ENCODE measurements around the gene PRKCE. TPM values are rescaled to one million over a fixed set of nuclear protein-coding genes. Genes with fewer than 3 reads are reported as not detected.

The PRKCE gene
- total RNA-seq, 4 donors from 2014 or later, result 20.0 to 29.7 (median 25.2) TPM

DNA sequence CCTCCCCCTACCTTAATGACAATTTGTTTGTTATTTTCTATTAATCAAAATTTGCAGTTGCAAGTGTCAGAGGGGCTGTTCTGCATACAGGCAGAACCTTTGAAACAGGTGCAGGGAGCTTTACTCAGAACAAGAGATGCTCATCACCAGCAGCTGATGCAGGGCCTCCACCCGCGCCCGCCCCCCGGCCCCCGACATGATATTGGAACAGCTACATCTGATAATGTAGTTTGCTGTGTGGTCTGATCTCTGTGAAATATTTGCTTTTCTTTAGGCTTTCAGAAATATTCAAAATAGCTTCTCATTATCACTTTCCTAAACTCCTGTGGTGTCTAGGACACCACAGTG, 130.0 kb downstream of the PRKCE start:
- DNase-seq, result no peak
- no peaks in the 10 kb centered on the region for H3K4me1 ChIP-seq
- TF ChIP-seq, protein P1, sequence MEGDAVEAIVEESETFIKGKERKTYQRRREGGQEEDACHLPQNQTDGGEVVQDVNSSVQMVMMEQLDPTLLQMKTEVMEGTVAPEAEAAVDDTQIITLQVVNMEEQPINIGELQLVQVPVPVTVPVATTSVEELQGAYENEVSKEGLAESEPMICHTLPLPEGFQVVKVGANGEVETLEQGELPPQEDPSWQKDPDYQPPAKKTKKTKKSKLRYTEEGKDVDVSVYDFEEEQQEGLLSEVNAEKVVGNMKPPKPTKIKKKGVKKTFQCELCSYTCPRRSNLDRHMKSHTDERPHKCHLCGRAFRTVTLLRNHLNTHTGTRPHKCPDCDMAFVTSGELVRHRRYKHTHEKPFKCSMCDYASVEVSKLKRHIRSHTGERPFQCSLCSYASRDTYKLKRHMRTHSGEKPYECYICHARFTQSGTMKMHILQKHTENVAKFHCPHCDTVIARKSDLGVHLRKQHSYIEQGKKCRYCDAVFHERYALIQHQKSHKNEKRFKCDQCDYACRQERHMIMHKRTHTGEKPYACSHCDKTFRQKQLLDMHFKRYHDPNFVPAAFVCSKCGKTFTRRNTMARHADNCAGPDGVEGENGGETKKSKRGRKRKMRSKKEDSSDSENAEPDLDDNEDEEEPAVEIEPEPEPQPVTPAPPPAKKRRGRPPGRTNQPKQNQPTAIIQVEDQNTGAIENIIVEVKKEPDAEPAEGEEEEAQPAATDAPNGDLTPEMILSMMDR (IDR thresholded peaks at IDR 0.05), result no peak
- TF ChIP-seq POLR2A (IDR thresholded peaks at IDR 0.05), result no peak

DNA sequence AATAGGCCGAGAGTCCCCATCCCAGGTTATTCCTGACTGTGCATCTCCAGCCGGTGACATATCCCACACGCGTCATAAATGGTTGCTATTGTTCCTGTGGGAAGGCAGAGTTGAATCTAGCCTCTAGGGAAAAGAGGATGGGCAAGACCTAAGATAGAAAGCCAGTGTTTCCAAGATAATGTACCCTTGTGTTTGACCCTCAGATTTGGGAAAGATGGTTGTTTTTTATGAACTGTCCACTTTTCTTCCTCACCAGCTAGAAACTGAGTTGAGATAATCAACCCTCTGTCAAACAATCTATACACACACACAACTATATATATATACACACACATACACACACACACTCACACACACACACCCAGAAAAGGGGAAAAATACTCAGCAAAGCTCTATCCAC, 131.0 kb downstream of the PRKCE start:
- no peak overlapping the region for H3K27ac ChIP-seq

More for the DNA sequence above, 130.0 kb downstream of the PRKCE start:
- Histone ChIP-seq H3K27ac (no peak overlapping the region), H3K27me3 (no peaks in the 10 kb centered on the region), H3K36me3 (no peaks in the 10 kb centered on the region), H3K9me3 (no peaks in the 10 kb centered on the region), H3K4me3 (no peak overlapping the region)

DNA sequence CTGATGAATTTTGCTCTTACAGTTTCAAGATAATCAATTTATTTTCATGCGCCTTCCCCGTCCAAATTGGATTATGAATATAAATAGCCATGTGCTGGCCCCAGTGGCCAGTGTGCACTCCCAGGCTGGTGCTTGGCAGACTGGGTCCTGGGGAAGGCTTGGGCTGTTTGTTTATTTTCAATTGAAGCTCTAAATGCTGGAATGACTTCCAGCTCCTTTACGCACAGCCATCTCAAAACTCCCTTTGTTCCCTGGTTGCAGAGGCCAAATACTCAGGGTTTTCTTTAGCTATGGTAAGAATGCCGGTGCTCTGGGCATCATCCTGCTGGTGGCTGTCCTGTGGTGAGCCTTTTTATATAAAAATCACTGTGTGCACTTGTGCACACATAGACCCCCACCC, 131.5 kb downstream of the PRKCE start:
- H3K27me3 ChIP-seq, result no peaks in the 10 kb centered on the region
- no peak overlapping the region for H3K27ac ChIP-seq
- H3K9me3 ChIP-seq, result no peaks in the 10 kb centered on the region
- no peak for TF ChIP-seq POLR2A (IDR thresholded peaks at IDR 0.05)
- TF ChIP-seq, protein P1 (IDR thresholded peaks at IDR 0.05), result no peak
- DNase-seq, result no peak
- no peaks in the 10 kb centered on the region for H3K4me1 ChIP-seq
- no peaks in the 10 kb centered on the region for H3K36me3 ChIP-seq
- H3K4me3 ChIP-seq, result no peak overlapping the region

More for the DNA sequence above, 131.0 kb downstream of the PRKCE start:
- no peaks in the 10 kb centered on the region for H3K36me3 ChIP-seq
- no peaks in the 10 kb centered on the region for H3K4me1 ChIP-seq
- TF ChIP-seq, protein P1 (IDR thresholded peaks at IDR 0.05), result no peak
- TF ChIP-seq POLR2A (IDR thresholded peaks at IDR 0.05), result no peak
- no peak for DNase-seq
- H3K27me3 ChIP-seq, result no peaks in the 10 kb centered on the region
- no peaks in the 10 kb centered on the region for H3K9me3 ChIP-seq
- no peak overlapping the region for H3K4me3 ChIP-seq

DNA sequence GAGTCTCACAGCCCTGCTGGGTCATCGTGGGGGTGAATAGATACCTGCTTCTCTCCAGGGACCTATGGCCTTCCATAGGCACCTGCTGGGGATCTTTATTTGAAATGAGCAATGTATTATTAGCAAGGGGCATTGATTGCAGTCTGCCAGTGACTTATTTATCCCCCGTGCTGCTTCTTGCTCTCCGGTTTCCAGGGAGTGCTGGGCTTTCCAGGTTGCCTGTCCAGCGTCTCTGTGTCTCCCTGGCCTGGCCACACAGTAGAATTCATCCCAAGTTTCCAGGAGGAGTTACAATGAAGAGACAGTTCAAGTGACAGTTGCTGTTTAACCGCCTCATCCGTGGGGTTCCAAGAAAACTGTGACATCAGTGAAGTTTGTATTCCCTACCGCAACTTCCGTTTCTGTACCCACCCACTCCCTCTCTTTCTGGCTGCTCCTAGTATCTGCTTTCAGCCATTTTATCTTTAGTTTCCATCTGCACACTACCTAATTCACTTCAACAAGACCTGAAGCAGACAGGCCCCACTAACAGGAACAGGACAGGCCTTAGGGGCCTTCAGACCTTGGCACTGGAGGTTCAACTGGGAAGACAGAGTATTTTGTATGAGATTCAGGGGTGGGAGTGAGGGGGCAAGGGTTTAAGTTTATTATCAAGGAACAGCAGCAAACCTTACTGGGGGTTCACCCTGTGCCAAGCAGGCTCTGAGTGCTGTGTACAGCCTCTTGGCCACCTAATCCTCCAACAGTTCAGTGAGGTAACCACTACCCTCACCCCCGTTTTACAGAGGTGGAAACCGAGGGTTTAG, 134.8 kb downstream of the PRKCE start:
- no peak overlapping the region for H3K27ac ChIP-seq
- no peaks in the 10 kb centered on the region for H3K9me3 ChIP-seq
- no peak for DNase-seq
- TF ChIP-seq POLR2A (IDR thresholded peaks at IDR 0.05), result no peak
- TF ChIP-seq, protein P1 (IDR thresholded peaks at IDR 0.05), result no peak
- no peaks in the 10 kb centered on the region for H3K36me3 ChIP-seq
- no peaks in the 10 kb centered on the region for H3K4me1 ChIP-seq
- H3K27me3 ChIP-seq, result no peaks in the 10 kb centered on the region
- H3K4me3 ChIP-seq, result no peak overlapping the region

DNA sequence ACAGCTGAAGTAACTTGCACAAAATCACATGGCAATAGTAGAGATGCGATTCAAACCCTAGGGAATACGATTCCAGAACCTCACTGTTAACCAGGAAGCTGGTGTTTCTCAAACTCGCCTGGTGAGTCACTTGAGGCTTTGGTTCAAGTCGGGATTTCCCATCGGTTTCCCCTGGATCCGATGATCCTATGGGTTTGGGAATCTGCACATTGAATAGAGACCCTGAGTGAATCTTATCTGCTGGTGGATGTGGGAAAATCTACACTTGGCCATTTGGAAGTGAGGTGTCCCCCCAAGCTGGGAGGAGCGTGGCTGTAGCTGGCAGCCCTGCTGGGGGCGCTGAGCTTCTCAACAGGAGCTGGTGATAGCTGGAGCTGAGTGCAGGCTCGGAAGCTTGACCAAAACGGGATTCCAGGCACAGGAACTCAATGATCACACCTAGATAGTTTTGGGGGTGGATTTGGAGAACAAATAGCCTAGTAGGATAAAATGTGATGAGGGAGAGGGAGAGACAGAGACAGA, 135.4 kb downstream of the PRKCE start:
- Histone ChIP-seq H3K4me3 (no peak overlapping the region), H3K27me3 (no peaks in the 10 kb centered on the region), H3K27ac (no peak overlapping the region), H3K4me1 (no peaks in the 10 kb centered on the region), H3K36me3 (no peaks in the 10 kb centered on the region), H3K9me3 (no peaks in the 10 kb centered on the region)
- no peak for TF ChIP-seq POLR2A (IDR thresholded peaks at IDR 0.05)
- TF ChIP-seq, protein P1 (IDR thresholded peaks at IDR 0.05), result no peak
- no peak for DNase-seq
